Panc1 (cell line): ENCODE measurements around the gene SPSB3. TPM values are rescaled to one million over a fixed set of nuclear protein-coding genes. Genes with fewer than 3 reads are reported as not detected.

ENCODE experiments used
- ATAC-seq: fragments of 200-7000 bp; cut with Tn5 transposase; 2 replicates; pipeline ENCODE4 v1.9.1; 2020; ENCODE audit warnings: mild to moderate bottlenecking, moderate library complexity
- BruUV-seq: library from RNA; stranded (reverse); fragments of 400-500 nt; replicated peaks from 2 replicates; lab custom pipeline; 2021; lab: Mats Ljungman, UMichigan
- CTCF ChIA-PET: fragments of 300-600 bp; sonication (Branson Sonifier 250); formaldehyde crosslinking; loops from one replicate; lab custom pipeline; 2022; ENCODE audit warnings: antibody characterized with exemption; lab: Charles Lee
- POLR2A ChIA-PET: fragments of 300-600 bp; sonication (Branson Sonifier 250); formaldehyde crosslinking; loops from one replicate; lab custom pipeline; 2022; ENCODE audit warnings: antibody characterized with exemption; lab: Charles Lee
- DNase-seq: peaks from one replicate; pipeline ENCODE4 v3.0.0-alpha.2; 2010; ENCODE audit warnings: low read depth, low spot score
- H3K27ac ChIP-seq: 2 replicates; pipeline ENCODE4 v1.5.1; 2011; ENCODE audit warnings: mild to moderate bottlenecking, low read length, inconsistent platforms
- H3K27me3 ChIP-seq: fragments of 200-500 bp; sonication (Bioruptor generic); 2 replicates; pipeline ENCODE4 v1.6.0; 2014; ENCODE audit warnings: low read length, inconsistent platforms; ENCODE audit not compliant: control insufficient read depth, insufficient read depth
- H3K36me3 ChIP-seq: fragments of 200-500 bp; sonication (Bioruptor generic); 2 replicates; pipeline ENCODE4 v1.5.1; 2014; ENCODE audit warnings: inconsistent platforms, mild to moderate bottlenecking, low read length, moderate library complexity; ENCODE audit not compliant: control insufficient read depth, insufficient read depth
- H3K4me1 ChIP-seq: 2 replicates; pipeline ENCODE4 v1.5.1; 2011; ENCODE audit warnings: inconsistent platforms, mild to moderate bottlenecking, low read length, moderate library complexity; ENCODE audit not compliant: control insufficient read depth, insufficient read depth
- H3K4me3 ChIP-seq, 2 experiments: 2 replicates each; pipeline ENCODE4 v1.5.1; 2011 to 2012; ENCODE audit warnings: low read depth in 2 of 2, low read length in 2 of 2, mild to moderate bottlenecking in 2 of 2, inconsistent platforms in 1 of 2, moderate library complexity in 1 of 2
- H3K9me3 ChIP-seq: fragments of 200-500 bp; sonication (Bioruptor generic); 2 replicates; pipeline ENCODE4 v1.5.1; 2014; ENCODE audit warnings: low read depth, mild to moderate bottlenecking, inconsistent platforms, low read length, moderate library complexity; ENCODE audit not compliant: control insufficient read depth, insufficient read depth
- CTCF ChIP-seq: fragments of 450-650 bp; IDR thresholded peaks from 2 replicates; pipeline ENCODE4 v1.5.1; 2017; ENCODE audit warnings: mild to moderate bottlenecking
- POLR2AphosphoS5 ChIP-seq: IDR thresholded peaks from 2 replicates; pipeline ENCODE4 v1.6.1; 2012; ENCODE audit warnings: mild to moderate bottlenecking, low read depth, low read length, moderate library complexity
- REST ChIP-seq, 2 experiments: IDR thresholded peaks; 2 replicates each; pipeline ENCODE4 v1.6.1; 2011 to 2012; ENCODE audit warnings: low read depth in 2 of 2, control low read depth in 1 of 2, low read length in 1 of 2, mild to moderate bottlenecking in 1 of 2, moderate library complexity in 1 of 2; ENCODE audit not compliant: insufficient read depth in 1 of 2
- SIN3A ChIP-seq: IDR thresholded peaks from 2 replicates; pipeline ENCODE4 v1.6.1; 2012; ENCODE audit warnings: low read depth, mild to moderate bottlenecking, low read length, moderate library complexity, borderline replicate concordance; ENCODE audit not compliant: insufficient read depth
- TCF7L2 ChIP-seq: IDR thresholded peaks from 2 replicates; pipeline ENCODE4 v1.6.1; 2011; ENCODE audit warnings: mild to moderate bottlenecking, low read depth, low read length, inconsistent platforms
- in situ Hi-C: cut with HindIII; loops from 2 replicates; pipeline ENCODE4 v1.10.0; 2016; ENCODE audit warnings: low sequenced_read_pairs, low pct_unique_long_range_greater_than_20kb
- intact Hi-C: fragments of 100-400 bp; cut with micrococcal nuclease; formaldehyde crosslinking; loops from one replicate; pipeline ENCODE4 v1.10.0; 2022; ENCODE audit not compliant: unreplicated experiment
- total RNA-seq: library from RNA; stranded (reverse); gene quantifications from one replicate; pipeline ENCODE4 v1.2.1, GENCODE V29; 2021; ENCODE audit not compliant: unreplicated experiment

The SPSB3 gene
- total RNA-seq, 1 experiment from 2014 or later = 23.0 TPM

DNA sequence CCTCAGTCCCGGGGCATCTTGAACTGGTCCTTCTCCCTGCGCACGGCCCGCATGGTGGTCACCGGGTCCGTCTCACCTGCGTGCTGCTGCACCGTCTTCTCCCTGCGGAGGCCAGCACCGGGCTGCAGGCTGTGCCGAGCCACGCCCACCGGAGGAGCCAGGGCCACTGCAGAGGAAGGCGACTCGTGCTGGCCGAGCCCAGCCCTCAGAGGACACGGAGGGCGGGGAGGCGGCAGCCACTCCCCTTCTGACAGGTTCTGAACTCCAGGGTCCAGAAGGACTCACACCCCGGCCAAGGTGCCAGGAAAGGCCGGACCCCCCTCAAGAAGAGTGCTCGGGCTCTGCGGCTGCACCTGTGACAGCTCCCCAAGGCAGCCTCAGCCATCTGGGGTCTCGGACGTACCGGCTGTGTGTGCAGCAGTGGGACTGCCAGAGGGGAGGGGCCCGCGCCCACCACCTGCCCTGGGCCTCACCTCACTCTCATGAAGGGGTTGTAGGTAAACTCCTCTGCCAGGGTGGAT lies 27.0 kb upstream of the SPSB3 start:
- no peak overlapping the region for H3K27ac ChIP-seq
- H3K4me3 ChIP-seq = no peak overlapping the region
- in situ Hi-C loops (no loop called here), intact Hi-C loops (no loop called here)
- no peaks in the 10 kb centered on the region for H3K9me3 ChIP-seq
- H3K36me3 ChIP-seq = no peaks in the 10 kb centered on the region
- DNase-seq (no peak), ATAC-seq (peak; percentile 73)
- no TSS peak for BruUV-seq
- H3K4me1 ChIP-seq = peaks cover 5% of the 10 kb centered on the region; the same call in 1 of the 2 replicates
- TF ChIP-seq POLR2AphosphoS5 (no peak), REST (IDR thresholded peaks at IDR 0.05; ENCODE audit: insufficient read depth in 1 of 2, low read depth in 2 of 2, low read length in 1 of 2) (no peak), CTCF (no peak)
- CTCF ChIA-PET = no interaction called here
- POLR2A ChIA-PET = no interaction called here
- H3K27me3 ChIP-seq = no peaks in the 10 kb centered on the region

DNA sequence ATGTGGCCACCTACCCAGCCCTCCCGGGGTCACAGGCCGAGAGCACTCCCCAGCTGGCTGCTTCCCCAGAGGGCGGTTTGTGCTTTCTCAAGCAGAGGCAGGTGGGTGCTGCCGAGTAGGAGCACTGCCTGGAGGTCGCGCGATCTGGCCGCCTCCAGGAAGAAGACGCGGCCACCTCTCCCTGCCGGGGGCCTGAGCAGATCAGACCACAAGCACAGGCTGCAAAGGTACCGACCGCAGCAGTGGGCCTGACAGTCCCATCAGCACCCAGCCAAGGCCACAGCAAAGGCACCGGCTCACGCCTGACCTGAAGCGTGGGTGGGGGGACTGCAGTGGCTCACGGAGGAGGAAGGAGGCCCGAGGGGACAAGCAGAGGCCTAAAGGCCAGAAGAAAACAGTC lies 26.3 kb upstream of the SPSB3 start:
- peaks cover 5% of the 10 kb centered on the region; the same call in 1 of the 2 replicates for H3K4me1 ChIP-seq
- ChIA-PET POLR2A (no interaction called here), CTCF (no interaction called here)
- DNase-seq (no peak), ATAC-seq (no peak)
- H3K9me3 ChIP-seq = no peaks in the 10 kb centered on the region
- in situ Hi-C loops (no loop called here), intact Hi-C loops (no loop called here)
- no peaks in the 10 kb centered on the region for H3K36me3 ChIP-seq
- H3K27me3 ChIP-seq = no peaks in the 10 kb centered on the region
- H3K27ac ChIP-seq = no peak overlapping the region
- no TSS peak for BruUV-seq
- TF ChIP-seq CTCF (no peak), POLR2AphosphoS5 (no peak), SIN3A (no peak), REST (IDR thresholded peaks at IDR 0.05; ENCODE audit: insufficient read depth in 1 of 2, low read depth in 2 of 2, low read length in 1 of 2) (no peak), TCF7L2 (no peak)
- no peak overlapping the region for H3K4me3 ChIP-seq
